T-helper 17 cell (primary cell): ENCODE results near the gene C1QTNF9. TPM values are rescaled to one million over a fixed set of nuclear protein-coding genes. Genes with fewer than 3 reads are reported as not detected.
"Not testable (repeated sequence)": the region's sequence is repeated elsewhere in the genome, so short reads cannot be mapped to it uniquely, and the experiment has no call there.

Experiments
- ATAC-seq: fragments of 150-1000 bp; cut with Tn5 transposase; 2 replicates; pipeline ENCODE4 v1.10.0; 2021; ENCODE audit warnings: mild to moderate bottlenecking, moderate library complexity
- DNase-seq, 3 donors: peaks; one replicate each; pipeline versions ENCODE4 v3.0.0 to v3.0.0-alpha.2; 2020 to 2021
- H3K9me3 ChIP-seq: one replicate; pipeline ENCODE4 v1.7.0; 2013; ENCODE audit warnings: low read length, mild to moderate bottlenecking; ENCODE audit not compliant: control insufficient read depth, poor library complexity, severe bottlenecking
- H3K27ac Mint-ChIP-seq: one replicate; pipeline ENCODE4 v1.8.0; 2022; ENCODE audit warnings: mild to moderate bottlenecking, moderate library complexity, mixed read lengths
- H3K27me3 Mint-ChIP-seq: one replicate; pipeline ENCODE4 v1.8.0; 2022; ENCODE audit warnings: mixed read lengths
- H3K36me3 Mint-ChIP-seq: one replicate; pipeline ENCODE4 v1.8.0; 2022; ENCODE audit warnings: low read depth, mixed read lengths
- H3K4me1 Mint-ChIP-seq: one replicate; pipeline ENCODE4 v1.8.0; 2022; ENCODE audit warnings: mild to moderate bottlenecking, mixed read lengths
- H3K4me3 Mint-ChIP-seq: one replicate; pipeline ENCODE4 v1.8.0; 2022; ENCODE audit warnings: mild to moderate bottlenecking, moderate library complexity, mixed read lengths
- total RNA-seq, 4 donors: library from RNA in 2 of 4; stranded (reverse) in 2 of 4; gene quantifications; one replicate each; pipeline ENCODE4 v1.2.3 and lab custom pipeline; 2022 to 2026

C1QTNF9 gene
- not detected for total RNA-seq
- total RNA-seq (lab: John Stamatoyannopoulos, UW) = 0.23 to 0.46 reads per million in 2 donors

GRCh38 chr13:24309300-24309699, at the start of gene C1QTNF9:
TSS of gene C1QTNF9 (plus strand) at chr13:24309580. CDS start at chr13:24316004, 6,424 bp downstream.
- H3K4me3 Mint-ChIP-seq = peak within 1 kb of the TSS; percentile 71
- not testable (repeated sequence) for H3K4me1 Mint-ChIP-seq, H3K27me3 Mint-ChIP-seq, H3K27ac Mint-ChIP-seq, H3K36me3 Mint-ChIP-seq, DNase-seq, H3K9me3 ChIP-seq, ATAC-seq

- DNase-seq = peak in 1 of 3 donors; percentile 34
- H3K9me3 ChIP-seq = no peaks in the 10 kb centered on the region
- Mint-ChIP-seq H3K4me3 (peak overlapping the region; percentile 80), H3K27me3 (no peaks in the 10 kb centered on the region), H3K36me3 (peaks cover 8% of the 10 kb centered on the region), H3K4me1 (peaks cover 61% of the 10 kb centered on the region), H3K27ac (peak overlapping the region; percentile 92)
- peak; percentile 64 for ATAC-seq
These were observed 47.8 kb upstream of the C1QTNF9 start for GRCh38 chr13:24261566-24261965.

GRCh38 chr13:24263632-24264031, 45.7 kb upstream of the C1QTNF9 start:
- peak overlapping the region; percentile 12 for H3K4me3 Mint-ChIP-seq
- H3K27ac Mint-ChIP-seq = peak overlapping the region; percentile 92
- H3K27me3 Mint-ChIP-seq = no peaks in the 10 kb centered on the region
- ATAC-seq (no peak), DNase-seq (no peak)
- peaks cover 70% of the 10 kb centered on the region for H3K4me1 Mint-ChIP-seq
- H3K36me3 Mint-ChIP-seq = peaks cover 4% of the 10 kb centered on the region
- H3K9me3 ChIP-seq = no peaks in the 10 kb centered on the region

- peak overlapping the region; percentile 92 for H3K27ac Mint-ChIP-seq
- H3K4me1 Mint-ChIP-seq = peaks cover 68% of the 10 kb centered on the region
- DNase-seq (peak; percentile 53 to 72 (median 70)), ATAC-seq (peak; percentile 94)
- H3K27me3 Mint-ChIP-seq = no peaks in the 10 kb centered on the region
- peaks cover 4% of the 10 kb centered on the region for H3K36me3 Mint-ChIP-seq
- H3K9me3 ChIP-seq = no peaks in the 10 kb centered on the region
- peak overlapping the region; percentile 82 for H3K4me3 Mint-ChIP-seq
These were observed 44.4 kb upstream of the C1QTNF9 start for GRCh38 chr13:24264976-24265375.

GRCh38 chr13:24265453-24265852, 43.9 kb upstream of the C1QTNF9 start:
- no peak for DNase-seq
- peaks cover 4% of the 10 kb centered on the region for H3K36me3 Mint-ChIP-seq

GRCh38 chr13:24267274-24267673, 42.1 kb upstream of the C1QTNF9 start:
- peaks cover 5% of the 10 kb centered on the region for H3K36me3 Mint-ChIP-seq
- H3K27me3 Mint-ChIP-seq = no peaks in the 10 kb centered on the region
- no peaks in the 10 kb centered on the region for H3K9me3 ChIP-seq
- peak overlapping the region; percentile 92 for H3K27ac Mint-ChIP-seq
- H3K4me1 Mint-ChIP-seq = peaks cover 65% of the 10 kb centered on the region
- DNase-seq = no peak
- H3K4me3 Mint-ChIP-seq = peak overlapping the region; percentile 86
- ATAC-seq = no peak

More at GRCh38 chr13:24265453-24265852, 43.9 kb upstream of the C1QTNF9 start:
- ATAC-seq = no peak
- peaks cover 66% of the 10 kb centered on the region for H3K4me1 Mint-ChIP-seq
- H3K9me3 ChIP-seq = no peaks in the 10 kb centered on the region
- H3K27me3 Mint-ChIP-seq = no peaks in the 10 kb centered on the region
- H3K27ac Mint-ChIP-seq = peak overlapping the region; percentile 92
- H3K4me3 Mint-ChIP-seq = peak overlapping the region; percentile 82

GRCh38 chr13:24267801-24268200, 41.6 kb upstream of the C1QTNF9 start:
- Mint-ChIP-seq H3K4me3 (peak overlapping the region; percentile 86), H3K4me1 (peaks cover 67% of the 10 kb centered on the region), H3K27ac (peak overlapping the region; percentile 92), H3K27me3 (no peaks in the 10 kb centered on the region), H3K36me3 (peaks cover 5% of the 10 kb centered on the region)
- H3K9me3 ChIP-seq = no peaks in the 10 kb centered on the region
- ATAC-seq (no peak), DNase-seq (no peak)

- Mint-ChIP-seq H3K27me3 (no peaks in the 10 kb centered on the region), H3K4me1 (peaks cover 72% of the 10 kb centered on the region), H3K36me3 (peaks cover 5% of the 10 kb centered on the region), H3K4me3 (peak overlapping the region; percentile 74), H3K27ac (peak overlapping the region; percentile 92)
- no peak for ATAC-seq
- no peaks in the 10 kb centered on the region for H3K9me3 ChIP-seq
- DNase-seq = no peak
These were observed 39.6 kb upstream of the C1QTNF9 start for GRCh38 chr13:24269821-24270220.

- H3K4me3 Mint-ChIP-seq = peak overlapping the region; percentile 77
These were observed 38.7 kb upstream of the C1QTNF9 start for GRCh38 chr13:24270639-24271141.

GRCh38 chr13:24271231-24271600, 38.2 kb upstream of the C1QTNF9 start:
- no peaks in the 10 kb centered on the region for H3K27me3 Mint-ChIP-seq
- H3K4me3 Mint-ChIP-seq = peak overlapping the region; percentile 77
- peak overlapping the region; percentile 92 for H3K27ac Mint-ChIP-seq
- ATAC-seq (no peak), DNase-seq (no peak)
- peaks cover 71% of the 10 kb centered on the region for H3K4me1 Mint-ChIP-seq
- H3K36me3 Mint-ChIP-seq = peaks cover 5% of the 10 kb centered on the region
- H3K9me3 ChIP-seq = no peaks in the 10 kb centered on the region

More at GRCh38 chr13:24270639-24271141, 38.7 kb upstream of the C1QTNF9 start:
- ATAC-seq (peak; percentile 35), DNase-seq (peak; percentile 40 to 51 (median 42))
- H3K9me3 ChIP-seq = no peaks in the 10 kb centered on the region
- peak overlapping the region; percentile 92 for H3K27ac Mint-ChIP-seq
- peaks cover 5% of the 10 kb centered on the region for H3K36me3 Mint-ChIP-seq
- H3K4me1 Mint-ChIP-seq = peaks cover 70% of the 10 kb centered on the region
- no peaks in the 10 kb centered on the region for H3K27me3 Mint-ChIP-seq

GRCh38 chr13:24271601-24272451, 37.6 kb upstream of the C1QTNF9 start:
- Mint-ChIP-seq H3K4me3 (peak overlapping the region; percentile 77), H3K27me3 (no peaks in the 10 kb centered on the region), H3K4me1 (peaks cover 74% of the 10 kb centered on the region), H3K27ac (peak overlapping the region; percentile 92), H3K36me3 (peaks cover 8% of the 10 kb centered on the region)
- DNase-seq (peak; percentile 43 to 59 (median 46)), ATAC-seq (peak; percentile 76)
- no peaks in the 10 kb centered on the region for H3K9me3 ChIP-seq

- Mint-ChIP-seq H3K4me3 (peak overlapping the region; percentile 77), H3K36me3 (peaks cover 8% of the 10 kb centered on the region), H3K27me3 (no peaks in the 10 kb centered on the region), H3K4me1 (peaks cover 70% of the 10 kb centered on the region), H3K27ac (peak overlapping the region; percentile 92)
- DNase-seq (no peak), ATAC-seq (no peak)
- H3K9me3 ChIP-seq = no peaks in the 10 kb centered on the region
These were observed 36.8 kb upstream of the C1QTNF9 start for GRCh38 chr13:24272452-24273161.

- H3K4me1 Mint-ChIP-seq = peaks cover 66% of the 10 kb centered on the region
- H3K27ac Mint-ChIP-seq = peak overlapping the region; percentile 92
- peak overlapping the region; percentile 85 for H3K4me3 Mint-ChIP-seq
- DNase-seq (no peak), ATAC-seq (no peak)
- H3K27me3 Mint-ChIP-seq = no peaks in the 10 kb centered on the region
- peaks cover 8% of the 10 kb centered on the region for H3K36me3 Mint-ChIP-seq
- no peaks in the 10 kb centered on the region for H3K9me3 ChIP-seq
These were observed 35.5 kb upstream of the C1QTNF9 start for GRCh38 chr13:24273926-24274325.
